HG02973 (cell line): ENCODE measurements around the gene PARVG.

Source experiments
- ATAC-seq: cut with Tn5 transposase; IDR thresholded peaks from one replicate; pipeline ENCODE4 v1.9.1; 2021; ENCODE audit warnings: moderate library complexity; ENCODE audit not compliant: unreplicated experiment

PARVG gene

DNA sequence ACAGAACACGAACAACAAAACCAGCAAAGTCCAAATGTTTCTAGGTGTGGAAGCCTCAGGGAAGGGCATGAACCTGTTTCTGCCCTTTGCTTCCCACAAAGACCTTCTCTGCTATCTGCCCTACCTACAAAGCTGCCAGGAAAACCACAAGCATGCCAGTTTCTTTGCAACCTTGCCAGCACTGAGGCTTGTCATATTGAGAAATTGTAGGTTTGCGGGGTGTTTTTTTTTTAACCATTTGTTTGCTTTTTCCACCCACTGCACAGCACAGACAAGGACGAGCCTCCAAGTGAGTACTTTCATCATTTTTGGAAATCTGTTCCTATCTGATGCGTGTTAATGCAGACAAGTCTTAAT lies 12.8 kb downstream of the PARVG start:
- no peak for ATAC-seq

DNA sequence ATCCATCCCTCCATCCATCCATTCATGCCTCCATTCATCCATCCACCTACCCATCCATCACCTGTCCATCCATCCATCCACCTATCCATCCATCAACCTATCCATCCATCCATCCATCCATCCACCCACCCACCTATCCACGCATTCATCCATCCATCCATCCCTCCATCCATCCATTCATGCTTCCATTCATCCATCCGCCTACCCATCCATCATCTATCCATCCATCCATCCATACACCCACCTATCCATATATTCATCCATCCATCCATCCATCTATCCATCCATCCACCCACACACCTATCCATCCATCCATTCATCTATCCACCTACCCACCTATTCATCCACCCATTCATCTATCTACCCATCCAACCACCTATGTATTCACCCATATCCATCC lies 13.8 kb downstream of the PARVG start:
- ATAC-seq: no peak

DNA sequence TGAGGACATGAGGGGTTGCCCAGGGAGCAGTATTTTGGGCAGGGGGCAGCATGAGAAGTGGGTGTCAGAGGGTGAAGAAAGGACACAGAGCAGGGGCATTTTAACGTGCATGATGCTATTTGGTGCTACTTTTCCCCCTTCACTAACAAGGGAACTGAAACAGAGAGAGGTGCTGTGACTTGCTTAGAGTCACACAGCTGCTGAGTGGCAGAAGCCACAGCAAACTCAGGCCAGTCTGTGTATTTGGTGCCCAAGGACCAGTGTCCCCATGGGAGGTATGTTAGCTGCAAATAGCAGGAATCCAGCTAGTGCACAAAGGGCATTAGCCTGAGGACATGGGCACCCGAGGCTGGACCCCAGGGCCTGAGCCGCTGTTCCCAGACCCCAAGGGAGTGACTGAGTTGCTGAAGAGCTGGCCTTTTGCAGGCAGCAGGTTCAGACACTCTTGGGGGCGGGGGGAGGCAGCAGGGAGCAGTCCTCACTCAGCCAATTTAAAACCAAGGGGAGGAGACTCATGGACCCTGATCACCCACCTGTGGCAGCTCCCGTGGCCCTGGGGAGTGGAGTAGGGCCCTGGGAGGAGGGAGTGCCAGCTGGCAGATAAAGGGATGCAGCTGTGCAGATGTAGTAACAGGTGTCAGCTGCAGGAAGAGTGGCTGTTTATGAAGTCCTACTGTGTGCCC lies 14.6 kb downstream of the PARVG start:
- no peak for ATAC-seq

DNA sequence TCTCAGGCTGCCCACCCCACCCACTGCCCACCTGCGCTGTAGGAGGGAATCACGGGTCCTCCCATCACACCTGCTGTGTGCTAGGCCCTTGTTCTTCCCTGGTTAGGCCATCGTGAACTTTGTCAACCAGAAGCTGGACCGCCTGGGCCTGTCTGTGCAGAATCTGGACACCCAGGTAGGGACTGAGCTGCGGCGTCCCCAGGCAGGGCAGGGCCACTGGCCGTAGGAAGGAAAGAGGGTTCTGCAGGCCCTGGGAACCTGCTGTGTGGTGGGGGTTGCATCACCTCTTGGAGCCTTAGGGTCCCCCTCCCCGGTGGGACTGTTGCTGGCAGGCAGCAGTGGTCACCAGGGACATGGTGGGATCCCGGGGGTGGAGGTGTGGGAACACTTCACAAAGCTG lies 15.5 kb downstream of the PARVG start:
- no peak for ATAC-seq

DNA sequence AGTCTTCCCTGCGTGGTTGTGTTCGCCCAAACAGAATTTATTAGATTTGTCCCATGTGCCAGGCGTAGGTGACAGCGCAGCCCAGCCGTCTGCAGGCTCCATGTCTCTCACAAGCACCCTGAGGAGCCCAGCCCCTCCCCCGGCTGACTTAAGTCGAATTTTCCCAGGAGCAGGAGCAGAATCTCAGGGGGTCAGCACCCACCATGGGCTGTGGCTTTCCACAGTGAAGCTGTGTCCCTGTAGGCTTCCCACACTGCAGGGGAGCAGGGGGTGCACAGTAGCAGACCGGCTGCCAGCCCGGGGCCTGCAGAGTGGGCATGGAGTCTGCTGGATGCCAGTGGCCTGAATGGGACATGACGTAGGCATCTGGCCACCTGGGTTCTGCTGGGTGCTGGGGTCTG lies 16.0 kb downstream of the PARVG start:
- ATAC-seq: no peak

DNA sequence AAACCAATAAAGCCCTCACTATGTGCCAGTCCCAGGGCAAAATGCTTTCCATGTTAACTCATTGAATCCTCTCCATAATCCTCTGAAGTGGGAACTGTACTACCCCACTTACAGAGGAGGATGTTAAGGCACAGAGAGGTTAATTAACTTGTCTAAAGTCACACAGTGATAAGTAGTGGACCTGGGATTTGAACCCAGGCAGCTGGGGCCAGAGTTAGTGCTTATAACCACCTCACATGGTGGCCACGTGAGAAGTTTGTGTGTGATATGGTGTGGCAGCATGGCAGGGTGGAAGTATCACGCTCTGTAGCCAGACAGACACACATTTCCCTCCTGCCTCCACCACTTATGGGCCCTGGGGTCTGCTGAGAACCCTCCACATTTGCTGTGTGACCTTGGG lies 16.5 kb downstream of the PARVG start:
- ATAC-seq: no peak

DNA sequence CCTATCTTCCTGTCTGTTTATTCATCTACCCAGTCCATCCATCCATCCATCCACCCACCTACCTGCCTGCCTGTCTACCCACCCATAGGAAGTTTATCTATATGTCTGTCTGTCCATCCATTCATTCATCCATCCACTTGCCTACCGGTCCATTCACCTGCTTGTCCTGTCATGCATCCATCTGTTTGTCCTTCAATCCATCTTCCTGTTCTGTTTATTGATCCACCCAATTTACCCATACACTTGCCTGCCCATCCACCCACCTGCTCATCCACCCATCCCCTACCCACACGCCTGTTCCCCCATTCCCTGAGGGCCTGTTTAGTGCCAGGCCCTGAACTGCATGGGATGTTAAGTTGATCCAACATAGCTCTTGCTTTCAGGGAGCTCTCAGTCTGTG lies 18.4 kb downstream of the PARVG start:
- ATAC-seq: no peak

DNA sequence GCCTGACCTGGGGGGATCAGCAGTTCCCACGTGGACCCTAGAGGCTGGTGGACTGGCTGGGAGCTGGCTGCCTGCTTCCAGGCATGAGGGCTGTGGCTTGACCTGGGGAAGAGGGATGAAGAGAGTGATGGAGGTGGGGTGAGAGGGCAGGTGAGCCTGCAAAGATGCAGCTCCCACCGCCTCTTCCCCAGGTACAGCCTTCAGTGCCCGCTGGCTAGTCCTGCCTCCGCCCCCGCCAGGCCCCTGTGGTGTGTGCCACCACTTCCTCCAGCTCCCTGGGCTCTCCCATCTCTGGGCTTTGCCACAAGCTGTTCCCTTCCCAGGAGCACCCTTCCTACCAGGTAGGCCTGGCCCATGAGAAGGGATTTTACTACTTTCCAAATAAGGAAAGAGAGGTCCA lies 19.1 kb downstream of the PARVG start:
- ATAC-seq: no peak

DNA sequence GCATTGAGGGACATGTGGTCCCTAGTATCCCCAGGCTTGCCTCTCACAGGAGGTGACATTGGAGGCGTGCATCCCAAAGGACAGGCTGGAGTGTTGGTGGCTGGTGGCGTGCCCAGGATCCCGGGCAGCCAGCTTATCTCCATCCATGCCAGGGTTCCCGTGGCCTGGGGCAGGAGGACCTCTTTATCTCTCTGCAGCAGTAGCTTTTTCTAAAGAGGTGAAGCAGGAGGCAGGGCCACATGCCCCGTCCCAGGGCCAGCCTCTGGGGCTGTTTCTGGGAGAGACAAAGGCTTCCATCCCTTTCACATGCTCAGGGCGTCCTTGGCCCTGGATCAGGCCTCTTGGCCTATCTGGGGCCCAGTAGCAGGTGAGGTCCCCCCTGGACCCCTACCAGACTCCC lies 19.7 kb downstream of the PARVG start:
- ATAC-seq: no peak

DNA sequence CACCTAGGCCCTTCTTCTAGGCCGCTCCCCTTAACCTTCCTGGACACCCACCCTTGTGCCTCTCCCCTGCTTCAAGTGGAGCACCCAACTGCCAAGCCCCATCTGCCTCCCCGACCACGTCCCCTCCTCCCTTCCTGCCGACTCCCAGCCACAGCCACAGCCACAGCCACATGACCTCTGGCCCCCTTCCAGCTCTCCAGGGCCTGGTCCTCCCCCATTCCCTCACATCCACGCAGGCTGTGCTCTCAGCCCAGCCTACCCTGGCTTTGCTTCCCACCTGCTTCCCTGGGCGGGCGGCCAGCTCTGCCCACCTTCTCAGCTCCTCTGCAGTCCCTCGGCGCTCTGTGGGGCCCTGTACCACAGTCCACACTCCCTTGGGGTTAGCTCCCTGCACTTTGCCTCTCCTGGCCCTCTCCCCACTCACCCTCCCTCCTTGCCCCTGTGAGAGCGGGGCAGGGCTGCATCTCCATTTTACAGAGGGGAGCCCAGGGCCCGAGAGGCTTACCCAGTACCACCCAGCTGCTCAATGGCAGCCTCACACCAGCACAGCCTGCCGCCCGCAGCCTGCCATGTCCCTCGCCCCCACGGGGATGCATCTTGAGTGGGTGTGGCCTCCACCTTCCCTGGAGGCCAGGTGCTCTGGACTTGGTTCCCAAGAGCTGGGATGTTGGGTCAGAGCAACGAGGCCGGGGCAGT lies 20.3 kb downstream of the PARVG start:
- ATAC-seq: no peak

DNA sequence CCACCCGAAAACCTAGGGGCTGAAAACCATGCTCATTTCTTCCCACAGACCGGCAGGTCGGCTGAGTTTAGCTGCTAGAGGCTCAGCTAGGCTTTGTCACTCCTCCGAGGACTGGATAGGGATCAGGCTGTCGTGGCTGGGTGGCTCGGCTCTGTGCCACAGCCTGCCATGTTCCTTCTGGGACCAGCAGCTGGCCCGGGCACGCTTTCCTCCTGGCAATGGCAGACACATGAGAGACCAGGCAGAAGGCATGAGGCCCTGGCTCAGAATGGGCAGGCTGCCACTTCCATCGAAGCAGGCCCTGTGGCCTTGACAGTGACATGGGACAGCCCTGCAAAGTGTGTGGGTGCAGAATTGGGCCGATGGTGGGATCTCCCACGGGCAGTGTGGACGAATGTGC lies 20.9 kb downstream of the PARVG start:
- ATAC-seq: no peak

DNA sequence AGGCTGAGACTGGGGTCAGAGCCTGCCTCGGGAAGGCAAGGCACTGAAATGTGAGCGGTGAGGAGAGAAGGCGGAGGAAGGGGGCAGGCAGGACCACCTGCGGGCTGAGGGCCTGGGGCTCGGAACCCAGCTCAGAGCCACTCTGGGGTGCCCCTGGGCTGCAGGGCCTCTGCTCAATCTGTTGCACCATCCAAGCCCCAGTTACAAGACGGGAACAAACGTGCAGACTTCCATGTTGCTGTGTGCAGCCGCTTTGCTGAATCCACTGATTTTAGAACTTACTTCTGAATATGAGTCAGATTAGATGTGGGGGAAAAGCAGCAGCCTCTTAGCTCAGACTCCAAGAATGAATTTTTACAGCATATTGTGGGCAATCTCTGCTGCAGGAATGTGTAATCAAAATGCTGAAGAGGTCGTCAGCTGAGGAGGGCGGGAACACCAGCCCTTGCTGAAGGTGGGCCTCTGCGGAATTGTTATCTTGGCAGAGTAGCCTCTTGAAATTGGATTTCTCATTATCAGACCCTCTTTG lies 21.6 kb downstream of the PARVG start:
- no peak for ATAC-seq

DNA sequence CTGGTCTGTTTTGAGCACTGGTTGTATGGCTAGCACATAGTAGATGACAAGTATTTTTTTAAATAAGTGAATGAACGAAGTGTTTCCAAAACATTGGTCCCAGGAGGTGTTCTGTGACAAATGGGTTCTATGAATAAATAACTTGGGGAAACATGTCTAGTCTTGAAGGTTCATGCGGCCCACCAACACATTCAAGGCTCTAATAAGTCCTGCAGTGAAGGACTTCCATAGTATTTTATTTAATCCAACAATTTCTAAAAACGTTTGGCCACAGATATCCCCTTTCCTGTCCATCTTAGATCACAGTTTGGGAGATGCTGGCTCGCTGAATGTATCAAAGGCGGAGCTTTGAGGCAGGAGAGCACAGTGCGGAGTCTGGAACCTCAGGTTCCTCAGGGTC lies 22.5 kb downstream of the PARVG start:
- no peak for ATAC-seq

DNA sequence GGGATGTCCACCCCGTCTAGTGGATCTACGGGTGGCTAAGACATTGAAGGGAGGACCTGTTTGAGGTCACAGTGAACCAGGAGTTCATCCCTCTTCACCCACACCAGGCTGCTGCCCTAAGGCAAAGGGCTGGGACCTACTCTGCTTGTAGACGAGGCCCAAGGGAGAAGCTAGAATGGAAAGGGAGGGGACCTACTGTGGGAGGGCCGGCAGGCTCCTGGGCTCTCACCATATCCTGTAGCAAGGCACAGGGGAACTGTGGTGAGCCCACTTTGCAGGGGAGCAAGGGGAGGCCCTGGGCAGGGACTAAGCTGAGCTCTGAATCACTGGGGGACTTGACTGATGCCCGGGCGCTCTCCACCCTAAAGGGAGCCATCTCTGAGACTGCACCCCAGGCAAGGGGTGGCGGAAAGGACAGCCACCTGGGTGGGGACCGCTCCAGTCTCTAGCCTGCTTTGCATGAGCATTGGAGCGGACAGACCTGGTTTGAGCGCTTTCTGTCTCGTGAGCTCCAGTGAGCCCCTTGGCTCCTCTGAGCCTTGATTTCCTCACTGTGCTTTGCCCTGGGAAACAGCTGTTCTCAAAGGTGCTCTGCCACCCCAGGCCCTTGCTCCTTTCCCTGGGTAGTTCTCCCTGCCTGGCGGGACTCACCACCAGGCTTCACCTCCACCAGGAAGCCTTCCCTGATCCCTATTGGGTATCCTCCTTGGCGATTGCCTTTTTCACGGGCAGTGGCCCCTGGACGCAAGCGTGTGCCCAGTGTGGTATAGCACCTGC lies 24.2 kb downstream of the PARVG start:
- no peak for ATAC-seq

DNA sequence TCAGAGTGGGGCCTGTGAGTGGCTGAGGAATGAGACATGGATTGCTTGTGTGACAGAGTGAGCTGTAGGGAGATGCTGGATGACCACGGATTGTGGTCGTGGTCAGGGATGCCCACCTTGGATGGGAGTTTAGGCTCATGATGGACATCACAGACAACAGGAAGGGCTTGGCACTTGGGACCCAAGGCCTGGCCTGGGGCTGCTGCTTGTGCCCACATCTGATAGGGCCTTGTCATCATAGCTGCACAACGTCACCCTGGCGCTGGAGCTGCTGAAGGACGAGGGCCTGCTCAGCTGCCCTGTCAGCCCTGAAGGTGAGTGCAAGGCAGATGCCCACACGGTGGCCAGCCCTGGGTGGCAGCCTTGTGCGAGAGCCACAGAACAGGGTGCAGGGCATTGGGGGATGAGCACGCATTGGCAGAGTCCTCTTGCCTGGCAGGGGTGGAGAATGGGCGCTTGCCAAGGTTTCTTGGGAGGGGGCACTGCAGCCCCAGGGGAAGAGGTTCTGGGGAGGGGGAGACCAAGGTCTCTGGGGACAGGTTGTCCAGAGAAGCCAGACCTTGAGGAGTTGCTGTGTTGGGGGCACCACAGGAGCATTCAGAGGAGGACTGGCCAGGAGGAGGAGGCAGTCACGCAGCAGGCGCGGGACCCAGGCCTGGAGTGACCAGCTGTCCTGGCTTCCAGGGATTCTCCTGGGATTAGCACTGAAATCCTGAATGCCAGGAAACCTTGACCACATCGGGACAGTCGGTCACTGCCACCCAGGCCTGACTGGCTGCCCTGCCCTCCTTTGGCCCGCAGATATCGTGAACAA lies 25.0 kb downstream of the PARVG start:
- no peak for ATAC-seq

DNA sequence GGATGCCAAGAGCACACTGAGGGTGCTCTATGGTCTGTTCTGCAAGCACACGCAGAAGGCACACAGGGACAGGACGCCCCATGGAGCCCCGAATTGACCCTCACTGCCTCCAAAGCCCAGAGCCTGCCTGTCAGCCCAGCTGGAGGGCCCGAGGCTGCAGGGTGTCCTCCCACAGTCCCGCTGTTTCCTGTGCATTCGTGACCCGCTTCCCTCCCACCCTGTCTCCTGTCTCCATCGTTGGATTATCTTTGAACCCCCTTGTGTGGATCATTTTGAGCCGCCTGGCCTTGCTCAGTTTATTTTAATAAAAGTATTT lies 25.6 kb downstream of the PARVG start:
- no peak for ATAC-seq

DNA sequence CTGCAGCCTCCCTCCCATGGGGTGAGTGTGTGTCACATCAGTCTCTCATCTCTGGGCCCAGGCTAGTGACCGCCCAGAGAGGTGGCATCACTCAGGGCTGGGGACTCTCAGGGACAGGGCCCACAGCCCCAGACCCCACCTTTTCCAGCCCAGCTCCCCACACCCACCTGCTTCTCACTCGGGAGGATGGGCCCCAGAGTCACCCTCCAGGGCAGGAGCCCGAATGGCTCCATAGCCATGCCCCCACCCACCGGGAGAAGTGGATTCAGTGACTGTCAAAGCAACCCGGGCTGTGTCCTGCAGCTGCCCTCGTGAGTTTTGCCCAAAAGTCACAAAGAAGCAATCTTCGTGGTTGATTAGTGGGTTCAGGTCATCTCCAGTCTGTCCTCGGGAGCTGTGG lies 26.0 kb downstream of the PARVG start:
- no peak for ATAC-seq

DNA sequence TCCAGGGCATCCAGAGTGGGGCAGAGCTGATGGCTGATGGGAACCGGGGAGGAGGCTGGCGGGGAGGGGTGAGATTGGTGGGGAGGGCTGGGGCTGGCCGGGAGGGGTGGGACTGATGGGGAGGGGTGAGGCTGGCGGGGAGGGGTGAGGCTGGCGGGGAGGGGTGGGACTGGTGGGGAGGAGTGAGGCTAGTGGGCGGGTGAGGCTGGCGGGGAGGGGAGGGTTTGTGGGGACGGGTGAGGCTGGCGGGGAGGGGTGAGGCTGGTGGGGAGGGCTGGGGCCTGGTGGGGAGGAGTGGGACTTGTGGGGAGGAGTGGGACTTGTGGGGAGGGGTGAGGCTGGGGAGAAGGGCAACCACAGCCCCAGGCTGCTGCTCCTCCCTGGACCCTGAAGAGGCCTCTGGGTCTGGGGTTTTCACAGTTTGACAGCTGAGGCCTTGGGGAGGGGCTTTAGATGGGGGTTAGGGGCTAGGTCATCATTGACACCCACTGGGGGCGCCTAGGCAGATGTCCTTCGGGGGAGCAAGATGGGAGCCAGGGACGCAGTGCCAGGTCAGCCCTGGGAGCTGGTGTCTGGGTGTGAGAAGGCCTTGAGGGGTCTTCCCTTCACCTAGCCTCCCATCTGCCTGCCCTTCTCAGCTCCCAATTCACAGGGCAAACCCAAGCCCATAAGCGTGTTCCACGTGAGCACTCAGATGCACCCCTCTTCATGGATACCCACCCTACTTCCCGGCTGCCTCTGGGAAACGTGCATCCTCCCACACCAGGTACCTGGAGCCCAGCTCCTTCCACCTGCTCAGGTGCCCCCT lies 26.7 kb downstream of the PARVG start:
- ATAC-seq: no peak

DNA sequence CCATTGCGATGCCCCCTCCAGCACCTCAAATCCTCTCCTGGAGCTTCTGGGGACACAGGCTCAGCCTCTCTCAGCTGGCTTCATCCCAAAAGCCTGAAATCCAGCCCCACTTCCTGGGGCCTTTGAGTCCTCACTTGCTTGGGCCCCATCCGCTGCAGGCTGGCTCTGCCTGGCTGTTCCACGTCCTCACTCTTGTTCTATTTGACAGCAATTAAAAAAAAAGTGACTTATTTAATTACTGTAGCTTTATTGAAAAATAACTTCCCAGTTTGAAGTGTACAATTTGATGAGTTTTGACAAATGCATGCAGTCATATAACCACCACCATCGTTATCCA lies 27.2 kb downstream of the PARVG start:
- ATAC-seq: no peak

DNA sequence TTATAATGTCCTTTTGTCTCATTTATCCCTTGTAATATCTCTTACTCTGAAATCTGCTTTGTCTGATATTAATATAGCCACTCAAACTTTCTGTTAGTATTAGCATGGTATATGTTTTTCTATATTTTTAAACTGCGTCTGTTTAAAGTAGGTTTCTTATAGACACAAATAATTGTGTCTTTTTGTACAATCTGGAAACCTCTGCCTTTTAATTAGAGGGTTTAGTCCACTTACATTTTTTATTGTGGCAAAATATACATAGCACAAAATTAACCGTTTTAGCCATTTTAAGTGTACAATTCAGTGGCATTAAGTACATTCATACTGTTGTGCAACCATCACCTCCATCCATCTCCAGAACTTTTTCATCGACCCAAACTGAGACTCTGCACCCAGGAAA lies 28.6 kb downstream of the PARVG start:
- no peak for ATAC-seq

DNA sequence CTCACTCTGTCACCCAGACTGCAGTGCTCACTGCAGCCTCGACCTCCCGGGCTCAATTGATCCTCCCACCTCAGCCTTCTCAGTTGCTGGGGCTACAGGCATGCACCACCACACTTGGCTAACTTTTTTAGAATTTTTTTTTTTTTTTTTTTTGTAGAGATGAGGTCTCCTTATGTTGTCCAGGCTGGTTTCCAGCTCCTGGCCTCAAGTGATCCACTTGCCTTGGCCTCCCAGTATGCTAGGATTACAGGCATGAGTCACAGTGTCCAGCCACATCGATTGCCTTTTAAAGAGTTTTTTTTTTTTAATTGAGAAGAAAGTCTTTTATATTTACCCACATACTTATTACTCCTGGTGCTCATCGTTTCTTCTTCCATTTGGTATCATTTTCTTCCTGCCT lies 30.0 kb downstream of the PARVG start:
- ATAC-seq: no peak
